GM12891 (cell line): ENCODE results near the gene TAAR8.

ENCODE experiments used
- PAX5 ChIP-seq: IDR thresholded peaks from 2 replicates; pipeline ENCODE4 v1.6.1; 2011; ENCODE audit warnings: low read length, moderate library complexity, mild to moderate bottlenecking; ENCODE audit not compliant: insufficient read depth, severe bottlenecking
- POLR2A ChIP-seq: IDR thresholded peaks from 2 replicates; pipeline ENCODE4 v1.6.1; 2011; ENCODE audit warnings: low read depth, low read length, control low read depth
- POLR2AphosphoS5 ChIP-seq: IDR thresholded peaks from 2 replicates; pipeline ENCODE4 v1.6.1; 2011; ENCODE audit warnings: low read depth, low read length, control low read depth
- POU2F2 ChIP-seq: IDR thresholded peaks from 2 replicates; pipeline ENCODE4 v1.6.1; 2011; ENCODE audit warnings: low read depth, mild to moderate bottlenecking, control low read depth, low read length, moderate library complexity
- SPI1 ChIP-seq: IDR thresholded peaks from 2 replicates; pipeline ENCODE4 v1.6.1; 2011; ENCODE audit warnings: low read depth, low read length, control low read depth
- TAF1 ChIP-seq: IDR thresholded peaks from 2 replicates; pipeline ENCODE4 v1.6.1; 2011; ENCODE audit warnings: low read depth, low read length, control low read depth

DNA sequence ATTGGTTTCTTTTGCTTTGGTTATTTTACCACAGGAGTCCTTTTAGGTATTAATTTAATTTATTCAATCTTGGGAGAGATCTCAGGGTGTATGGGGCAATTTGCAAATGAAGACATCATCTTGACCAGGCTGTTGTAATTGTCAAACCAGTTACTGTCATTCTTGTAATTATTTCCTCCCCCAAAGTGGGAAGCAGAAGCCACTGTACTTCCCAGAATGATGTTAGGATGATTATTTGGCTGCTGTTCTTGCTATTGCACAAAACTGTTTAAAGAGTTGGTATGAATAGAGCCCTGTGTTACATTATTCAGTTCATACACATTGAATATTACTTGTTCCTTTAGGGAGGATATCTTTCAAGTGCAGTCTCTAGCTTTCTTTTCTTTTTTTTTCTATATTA is 19.3 kb downstream of the TAAR8 start:
- TF ChIP-seq POLR2AphosphoS5, result no peak
- TF ChIP-seq POLR2A, result no peak
- TF ChIP-seq TAF1, result no peak
- TF ChIP-seq PAX5, result no peak
- TF ChIP-seq SPI1, result no peak
- no peak for TF ChIP-seq POU2F2
